ENCODE measurements around the gene TEX50.
"Not testable (repeated sequence)": the region's sequence is repeated elsewhere in the genome, so short reads cannot be mapped to it uniquely, and the experiment has no call there.

The TEX50 gene

GRCh38 chr1:173635116-173635515, at the start of gene TEX50:
Gene TEX50, plus strand, starts transcription at chr1:173635338. Its CDS starts 184 bp downstream, at chr1:173635522.
- DNase-seq: no peak

- DNase-seq: no peak
Measured at GRCh38 chr1:173590557-173590956, 44.6 kb upstream of the TEX50 start.

DNA sequence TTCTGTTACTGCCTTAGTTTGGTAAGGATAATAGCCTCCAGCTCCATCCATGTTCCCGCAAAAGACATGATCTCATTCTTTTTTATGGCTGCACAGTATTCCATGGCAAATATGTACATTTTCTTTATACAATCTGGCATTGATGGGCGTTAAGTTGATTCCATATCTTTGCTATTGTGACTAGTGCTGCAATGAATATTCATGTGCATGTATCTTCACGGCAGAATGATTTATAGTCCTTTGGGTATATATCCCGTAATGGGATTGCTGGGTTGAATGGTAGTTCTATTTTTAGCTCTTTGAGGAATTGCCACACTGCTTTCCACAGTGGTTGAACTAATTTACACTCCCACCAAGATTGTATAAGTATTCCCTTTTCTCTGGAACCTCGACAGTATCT, 44.0 kb upstream of the TEX50 start:
- DNase-seq: not testable (repeated sequence)

DNA sequence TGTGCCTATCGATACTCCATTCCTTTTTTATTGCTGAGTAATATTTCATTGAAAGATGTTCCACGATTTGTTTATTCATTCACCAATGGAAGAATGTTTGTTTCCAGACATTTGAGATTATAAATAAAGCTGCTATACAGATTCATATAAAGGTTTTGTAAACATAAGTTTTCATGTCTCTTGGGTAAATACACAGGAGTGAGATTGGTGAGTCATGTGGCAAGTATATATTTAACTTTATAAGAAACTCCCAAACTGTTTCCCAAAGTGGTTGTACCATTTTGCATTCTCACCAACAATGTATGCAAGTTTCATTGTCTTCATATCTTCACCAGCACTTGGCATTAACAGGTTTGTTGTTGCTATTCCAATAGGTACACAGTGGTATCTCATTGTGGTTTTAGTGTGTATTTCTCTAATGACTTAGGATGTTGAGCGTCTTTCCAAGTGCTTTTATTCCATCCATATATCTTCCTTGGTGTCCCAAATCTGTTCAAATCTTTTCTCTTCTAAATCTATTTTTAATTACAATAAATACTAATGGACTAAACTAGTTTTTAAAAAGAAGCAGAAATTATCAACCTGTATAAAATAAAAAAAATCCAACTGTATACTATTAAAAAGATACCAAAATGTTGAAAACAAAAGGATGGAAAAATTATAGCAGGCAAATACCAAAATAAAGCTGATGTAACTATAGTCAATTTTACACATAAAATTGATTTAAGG, 38.9 kb upstream of the TEX50 start:
- DNase-seq: no peak

GRCh38 chr1:173601588-173601987, 33.5 kb upstream of the TEX50 start:
- DNase-seq: no peak

DNA sequence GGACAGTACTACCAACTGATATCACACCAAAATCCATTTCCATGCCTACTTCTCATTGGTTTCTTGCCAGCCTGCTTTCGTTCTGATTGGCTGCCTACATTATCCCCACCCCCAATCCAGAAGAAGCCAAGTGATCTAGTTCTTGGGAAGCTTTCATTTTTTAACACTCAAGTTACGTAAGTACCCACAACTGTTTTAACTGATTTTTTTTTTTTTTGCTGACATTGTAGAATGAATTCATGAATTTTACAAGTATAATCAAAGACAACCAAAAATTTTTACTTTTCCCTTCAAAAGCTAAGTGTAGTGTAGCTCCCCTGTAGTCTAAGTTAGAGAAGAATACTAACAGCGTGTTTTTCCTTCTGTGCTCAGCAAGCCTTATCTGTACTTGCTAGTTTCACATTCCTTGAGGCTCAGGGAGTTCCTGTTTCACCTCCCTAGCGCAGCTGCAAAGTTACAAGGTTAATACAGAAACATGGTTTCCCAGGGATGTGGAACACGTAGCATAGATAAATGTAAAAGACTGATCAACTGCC, 32.0 kb upstream of the TEX50 start, which contains the start of gene SLC9C2:
TSS of gene SLC9C2 (minus strand) at position 17 of the 536 bp plus-strand sequence. CDS start 1,296 bp downstream, outside the sequence.
- DNase-seq: no peak

DNA sequence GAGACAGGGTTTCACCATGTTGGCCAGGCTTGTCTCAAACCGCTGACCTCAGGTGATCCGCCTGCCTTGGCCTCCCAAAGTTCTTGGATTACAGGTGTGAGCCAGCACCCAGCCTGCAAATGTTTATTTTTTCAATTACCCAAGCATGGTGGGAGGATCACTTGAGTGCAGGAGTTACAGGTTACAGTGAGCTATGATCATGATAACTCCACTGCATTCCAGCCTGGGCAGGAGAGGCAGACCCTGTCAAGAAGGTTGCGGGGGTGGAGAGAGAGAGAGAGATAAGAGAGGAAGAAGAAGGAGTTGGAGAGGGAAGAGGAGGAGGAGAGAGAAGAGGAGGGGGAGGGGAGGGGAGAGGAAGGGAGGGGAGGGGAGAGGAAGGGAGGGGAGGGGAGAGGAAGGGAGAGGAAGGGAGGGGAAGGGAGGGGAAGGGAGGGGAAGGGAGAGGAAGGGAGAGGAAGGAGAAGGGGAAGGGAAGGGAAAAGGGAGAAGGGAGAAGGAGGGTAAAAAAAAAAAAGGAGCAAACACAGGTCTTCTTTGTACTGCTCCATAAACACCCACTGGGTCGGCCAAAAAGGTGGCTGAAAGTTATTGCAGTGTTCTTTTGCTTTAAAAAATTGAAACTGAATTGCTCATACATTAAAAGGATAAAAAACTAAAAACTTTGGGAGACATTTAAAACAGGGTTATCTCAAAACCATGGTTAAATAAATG, 26.5 kb upstream of the TEX50 start:
- DNase-seq: no peak

DNA sequence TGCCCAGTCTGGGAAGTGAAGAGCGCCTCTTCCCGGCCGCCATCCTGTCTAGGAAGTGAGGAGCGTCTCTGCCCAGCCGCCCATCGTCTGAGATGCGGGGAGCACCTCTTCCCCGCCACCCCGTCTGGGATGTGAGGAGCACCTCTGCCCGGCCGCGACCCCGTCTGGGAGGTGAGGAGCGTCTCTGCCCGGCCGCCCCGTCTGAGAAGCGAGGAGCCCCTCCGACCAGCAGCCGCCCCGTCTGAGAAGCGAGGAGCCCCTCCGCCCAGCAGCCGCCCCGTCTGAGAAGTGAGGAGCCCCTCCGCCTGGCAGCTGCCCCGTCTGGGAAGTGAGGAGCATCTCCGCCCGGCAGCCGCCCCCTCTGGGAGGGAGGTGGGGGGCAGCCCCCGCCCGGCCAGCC, 22.1 kb upstream of the TEX50 start:
- DNase-seq: not testable (repeated sequence)

GRCh38 chr1:173616859-173617258, 18.3 kb upstream of the TEX50 start:
- DNase-seq: no peak

- no peak for DNase-seq
Measured at GRCh38 chr1:173627269-173627668, 7.9 kb upstream of the TEX50 start.

GRCh38 chr1:173628888-173629287, 6.2 kb upstream of the TEX50 start:
- no peak for DNase-seq

- DNase-seq: not testable (repeated sequence)
Measured at GRCh38 chr1:173637236-173638042, 2.3 kb downstream of the TEX50 start.

- no peak for DNase-seq
Measured at GRCh38 chr1:173638043-173639021, 3.2 kb downstream of the TEX50 start.

DNA sequence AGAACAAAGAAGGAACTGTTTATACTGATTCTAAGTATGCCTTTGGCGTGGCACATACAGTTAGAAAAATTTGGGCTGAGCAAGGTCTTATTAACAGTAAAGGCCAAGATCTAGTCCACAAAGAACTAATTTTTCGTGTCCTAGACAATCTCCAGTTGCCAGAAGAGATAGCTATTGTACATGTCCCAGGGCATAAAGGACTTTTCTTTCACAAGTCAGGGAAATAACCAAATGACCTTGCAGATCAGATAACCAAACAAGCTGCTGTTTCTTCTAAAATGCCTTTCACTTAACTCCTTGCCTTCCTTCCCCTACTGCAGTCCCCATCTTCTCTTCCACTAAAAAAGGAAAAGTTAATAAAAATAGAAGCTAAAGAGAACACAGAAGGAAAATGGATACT, 4.0 kb downstream of the TEX50 start:
- no peak for DNase-seq

- DNase-seq: not testable (repeated sequence)
Measured at GRCh38 chr1:173642450-173643139, 7.5 kb downstream of the TEX50 start.

DNA sequence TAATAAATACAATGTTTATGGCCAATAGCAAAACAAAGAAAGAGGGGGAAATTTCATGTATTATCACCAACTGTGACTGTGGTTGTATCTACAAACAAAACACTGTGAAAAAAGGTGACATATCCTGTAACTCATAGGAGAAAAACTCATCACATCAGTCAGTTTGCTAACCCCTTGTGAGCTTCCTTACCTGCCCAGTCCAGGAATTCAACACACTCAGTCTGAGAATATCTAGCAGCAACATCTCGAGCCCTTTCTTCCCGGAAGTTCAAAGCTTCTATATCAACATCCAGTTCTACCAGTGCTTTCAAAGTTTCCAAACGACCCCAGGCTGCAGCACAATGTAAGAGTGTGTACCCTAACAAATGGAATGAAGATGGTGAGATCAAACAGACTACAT, 11.5 kb downstream of the TEX50 start:
- DNase-seq: no peak

DNA sequence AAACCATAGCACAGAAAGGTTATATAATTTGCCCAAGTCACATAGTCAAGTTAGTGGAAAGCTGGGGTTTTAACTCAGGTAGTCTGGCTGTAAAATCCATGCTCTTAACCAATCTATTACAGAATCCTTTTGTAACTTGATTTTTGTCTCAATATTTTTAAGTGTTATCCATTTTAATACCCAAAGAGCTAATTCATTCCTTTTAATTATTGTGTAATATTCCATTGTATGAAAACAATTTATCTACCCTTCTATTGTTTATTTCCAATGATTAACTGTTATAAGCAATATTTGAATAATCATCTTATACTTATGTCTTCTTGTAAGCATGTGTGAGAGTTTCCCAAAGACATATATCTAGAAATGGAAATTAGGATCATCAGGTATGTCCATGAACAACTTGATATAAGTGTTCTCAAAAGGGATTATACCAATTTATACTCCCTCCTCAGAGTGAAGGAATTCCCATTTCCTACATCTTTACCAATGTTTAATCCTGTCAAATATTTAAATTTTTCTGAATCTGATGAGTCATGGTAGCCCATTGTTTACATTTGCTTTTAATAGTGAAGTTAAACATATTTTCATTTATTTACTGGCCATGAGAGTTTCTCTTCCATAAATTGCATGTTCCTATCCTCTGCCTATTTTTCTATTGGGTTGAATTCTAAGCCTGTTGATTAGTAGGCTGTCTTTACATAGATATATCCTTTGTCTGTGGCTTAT, 13.9 kb downstream of the TEX50 start:
- DNase-seq: no peak

GRCh38 chr1:173660306-173660705, 25.2 kb downstream of the TEX50 start:
- DNase-seq: no peak

- no peak for DNase-seq
Measured at GRCh38 chr1:173661271-173661670, 26.1 kb downstream of the TEX50 start.

GRCh38 chr1:173661763-173662162, 26.6 kb downstream of the TEX50 start:
- no peak for DNase-seq

DNA sequence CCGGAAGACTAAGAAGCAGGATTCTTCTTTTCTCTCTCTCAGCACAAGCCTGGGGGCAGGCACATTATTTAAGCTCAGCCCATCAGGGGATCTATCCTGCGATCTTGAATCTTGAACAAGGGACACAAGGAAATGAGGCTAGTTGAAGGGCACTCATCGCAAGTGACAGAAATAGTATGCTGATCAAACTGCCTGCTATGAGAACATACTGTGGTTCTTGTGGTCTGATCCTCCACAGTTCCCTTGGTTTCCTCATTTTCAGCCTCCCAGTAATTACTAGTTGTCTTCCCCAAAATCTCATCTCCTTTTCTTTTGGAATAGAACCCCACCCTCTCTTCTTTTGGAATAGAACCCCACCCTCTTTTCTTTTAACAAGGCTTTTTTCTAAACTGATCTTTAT, 28.0 kb downstream of the TEX50 start:
- DNase-seq: no peak
